NCI-H146 treated with DMSO at 0.1 percent for 48 hours (cell line): Measurements from ENCODE around the gene MCF2L.

Source experiments
- DNase-seq: peaks from one replicate; lab custom pipeline; 2025; ENCODE audit not compliant: unreplicated experiment; lab: John Stamatoyannopoulos, UW

Gene MCF2L

GRCh38 chr13:113013878-113014751 is 45.1 kb downstream of the MCF2L start:
- DNase-seq: no peak

- DNase-seq: no peak
These were observed 46.0 kb downstream of the MCF2L start for GRCh38 chr13:113014752-113015745.

- no peak for DNase-seq
These were observed 47.0 kb downstream of the MCF2L start for GRCh38 chr13:113015826-113016525.

- DNase-seq: no peak
These were observed 47.7 kb downstream of the MCF2L start for GRCh38 chr13:113016526-113017295.

GRCh38 chr13:113017506-113018215 is 48.6 kb downstream of the MCF2L start:
- no peak for DNase-seq

GRCh38 chr13:113018676-113019465 is 49.9 kb downstream of the MCF2L start:
- DNase-seq: no peak

GRCh38 chr13:113020323-113021080 is 51.5 kb downstream of the MCF2L start:
- no peak for DNase-seq

- no peak for DNase-seq
These were observed 52.4 kb downstream of the MCF2L start for GRCh38 chr13:113021391-113021790.

- DNase-seq: no peak
These were observed 52.8 kb downstream of the MCF2L start for GRCh38 chr13:113021811-113022210.

GRCh38 chr13:113022391-113022744 is 53.4 kb downstream of the MCF2L start:
- DNase-seq: no peak

- no peak for DNase-seq
These were observed 53.9 kb downstream of the MCF2L start for GRCh38 chr13:113022745-113023574.

- no peak for DNase-seq
These were observed 54.8 kb downstream of the MCF2L start for GRCh38 chr13:113023694-113024430.

GRCh38 chr13:113024466-113024865 is 55.5 kb downstream of the MCF2L start:
- no peak for DNase-seq

GRCh38 chr13:113026391-113026910 is 57.4 kb downstream of the MCF2L start:
- DNase-seq: no peak

GRCh38 chr13:113027095-113027494 is 58.1 kb downstream of the MCF2L start:
- no peak for DNase-seq

GRCh38 chr13:113027566-113027965 is 58.6 kb downstream of the MCF2L start:
- no peak for DNase-seq
